ENCODE measurements around the gene EMC10.

Gene EMC10

GRCh38 chr19:50478901-50479715 lies 2.8 kb downstream of the EMC10 start:
- no peak for DNase-seq (ENCODE audit: low spot score)

- DNase-seq (ENCODE audit: low spot score) = no peak
Measured at GRCh38 chr19:50479761-50480251, 3.5 kb downstream of the EMC10 start.

GRCh38 chr19:50480281-50481111 lies 4.2 kb downstream of the EMC10 start:
- DNase-seq (ENCODE audit: low spot score) = no peak

- DNase-seq (ENCODE audit: low spot score) = no peak
Measured at GRCh38 chr19:50481351-50482149, 5.2 kb downstream of the EMC10 start.

GRCh38 chr19:50482271-50482855 lies 6.1 kb downstream of the EMC10 start:
- no peak for DNase-seq (ENCODE audit: low spot score)

- DNase-seq (ENCODE audit: low spot score) = no peak
Measured at GRCh38 chr19:50482916-50483315, 6.6 kb downstream of the EMC10 start.

- DNase-seq (ENCODE audit: low spot score) = no peak
Measured at GRCh38 chr19:50485284-50485955, 9.1 kb downstream of the EMC10 start.

GRCh38 chr19:50486823-50487515 lies 10.7 kb downstream of the EMC10 start:
- DNase-seq (ENCODE audit: low spot score) = no peak

GRCh38 chr19:50488389-50489194 lies 12.3 kb downstream of the EMC10 start:
- DNase-seq (ENCODE audit: low spot score) = no peak

- DNase-seq (ENCODE audit: low spot score) = no peak
Measured at GRCh38 chr19:50489461-50490011, 13.2 kb downstream of the EMC10 start.

- no peak for DNase-seq (ENCODE audit: low spot score)
Measured at GRCh38 chr19:50490411-50490811, 14.1 kb downstream of the EMC10 start.

- no peak for DNase-seq (ENCODE audit: low spot score)
Measured at GRCh38 chr19:50490991-50491472, 14.7 kb downstream of the EMC10 start.

GRCh38 chr19:50492303-50493052 lies 16.2 kb downstream of the EMC10 start:
- DNase-seq (ENCODE audit: low spot score) = no peak

GRCh38 chr19:50493171-50493570 lies 16.9 kb downstream of the EMC10 start:
- DNase-seq (ENCODE audit: low spot score) = no peak

- DNase-seq (ENCODE audit: low spot score) = no peak
Measured at GRCh38 chr19:50494186-50495019, 18.1 kb downstream of the EMC10 start.

GRCh38 chr19:50495020-50495531 lies 18.8 kb downstream of the EMC10 start:
- no peak for DNase-seq (ENCODE audit: low spot score)
